GM12891 (cell line): ENCODE results near the gene ZNF69.

Experiments
- POLR2A ChIP-seq: IDR thresholded peaks from 2 replicates; pipeline ENCODE4 v1.6.1; 2011; ENCODE audit warnings: low read depth, low read length, control low read depth
- POLR2AphosphoS5 ChIP-seq: IDR thresholded peaks from 2 replicates; pipeline ENCODE4 v1.6.1; 2011; ENCODE audit warnings: low read depth, low read length, control low read depth

GRCh38 chr19:11873762-11874161, 13.8 kb upstream of the ZNF69 start:
- TF ChIP-seq POLR2AphosphoS5, result no peak
- no peak for TF ChIP-seq POLR2A
